Measurements from ENCODE around the gene MSI2.

MSI2 gene

GRCh38 chr17:57713140-57713539 lies 456.8 kb downstream of the MSI2 start:
- no peak for DNase-seq

- DNase-seq: no peak
Measured at GRCh38 chr17:57714665-57715180, 458.4 kb downstream of the MSI2 start.

- no peak for DNase-seq
Measured at GRCh38 chr17:57715981-57716380, 459.7 kb downstream of the MSI2 start.

GRCh38 chr17:57718878-57719277 lies 462.6 kb downstream of the MSI2 start:
- DNase-seq: no peak

- no peak for DNase-seq
Measured at GRCh38 chr17:57720386-57721035, 464.2 kb downstream of the MSI2 start.

- DNase-seq: no peak
Measured at GRCh38 chr17:57721967-57722703, 465.8 kb downstream of the MSI2 start.

GRCh38 chr17:57722704-57723043 lies 466.4 kb downstream of the MSI2 start:
- no peak for DNase-seq

- no peak for DNase-seq
Measured at GRCh38 chr17:57723427-57724025, 467.2 kb downstream of the MSI2 start.

- DNase-seq: no peak
Measured at GRCh38 chr17:57724026-57724728, 467.9 kb downstream of the MSI2 start.

GRCh38 chr17:57724729-57725125 lies 468.4 kb downstream of the MSI2 start:
- DNase-seq: no peak

- no peak for DNase-seq
Measured at GRCh38 chr17:57726213-57726790, 470.0 kb downstream of the MSI2 start.

- DNase-seq: no peak
Measured at GRCh38 chr17:57726838-57727237, 470.5 kb downstream of the MSI2 start.

- DNase-seq: no peak
Measured at GRCh38 chr17:57727630-57728175, 471.4 kb downstream of the MSI2 start.

- DNase-seq: no peak
Measured at GRCh38 chr17:57730026-57730701, 473.8 kb downstream of the MSI2 start.

GRCh38 chr17:57732062-57732461 lies 475.7 kb downstream of the MSI2 start:
- DNase-seq: no peak

- no peak for DNase-seq
Measured at GRCh38 chr17:57733085-57733484, 476.8 kb downstream of the MSI2 start.

All from stimulated activated CD4-positive, alpha-beta T cell treated with anti-CD3 and anti-CD28 coated beads, Interleukin-2, amount 100 ng/mL, for 48 hours (primary cell).